Activated CD8-positive, alpha-beta memory T cell treated with anti-CD3 and anti-CD28 coated beads, Interleukin-2, amount 50 U/mL, for 1 hour (primary cell): ENCODE results near the gene PPP3R1.

Experiments
- DNase-seq: peaks from one replicate; pipeline ENCODE4 v3.0.0-alpha.2; 2020; ENCODE audit errors: extremely low read depth

The PPP3R1 gene

DNA sequence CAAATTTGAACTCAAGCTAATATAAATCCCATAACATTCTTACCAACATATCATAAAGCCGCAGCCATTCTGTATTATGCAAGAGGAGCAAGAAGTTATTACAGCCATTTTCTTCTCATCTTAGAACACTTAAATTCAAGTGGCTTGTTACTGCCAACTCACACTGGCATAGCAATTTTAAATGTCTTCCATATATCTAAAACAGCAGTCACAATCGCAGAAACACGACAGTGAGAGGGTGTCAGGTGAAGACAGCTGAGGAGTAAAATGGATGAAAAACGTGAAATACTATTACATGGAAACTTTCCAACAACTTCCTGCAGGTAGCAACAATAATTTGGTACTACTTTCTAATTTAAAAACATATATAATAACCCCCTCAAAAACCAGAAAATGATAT is 17.9 kb downstream of the PPP3R1 start:
- DNase-seq: no peak

DNA sequence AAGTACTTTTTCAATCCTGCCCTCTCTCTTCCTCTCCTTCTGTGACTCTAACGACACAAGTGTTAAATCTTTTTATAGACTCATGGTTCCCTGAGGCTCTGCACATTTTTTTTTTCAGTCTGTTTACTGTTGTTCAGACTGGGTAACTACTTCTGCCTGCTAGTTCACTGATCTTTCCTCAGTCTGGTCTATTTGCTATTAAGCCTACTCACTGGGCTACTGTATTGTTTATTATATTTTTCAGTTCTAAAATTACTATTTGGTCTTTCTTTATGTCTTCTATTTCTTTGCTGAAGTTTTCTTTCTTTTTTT is 21.3 kb downstream of the PPP3R1 start:
- no peak for DNase-seq

- no peak for DNase-seq
Observed at GRCh38 chr2:68230241-68231060, 21.9 kb downstream of the PPP3R1 start.

DNA sequence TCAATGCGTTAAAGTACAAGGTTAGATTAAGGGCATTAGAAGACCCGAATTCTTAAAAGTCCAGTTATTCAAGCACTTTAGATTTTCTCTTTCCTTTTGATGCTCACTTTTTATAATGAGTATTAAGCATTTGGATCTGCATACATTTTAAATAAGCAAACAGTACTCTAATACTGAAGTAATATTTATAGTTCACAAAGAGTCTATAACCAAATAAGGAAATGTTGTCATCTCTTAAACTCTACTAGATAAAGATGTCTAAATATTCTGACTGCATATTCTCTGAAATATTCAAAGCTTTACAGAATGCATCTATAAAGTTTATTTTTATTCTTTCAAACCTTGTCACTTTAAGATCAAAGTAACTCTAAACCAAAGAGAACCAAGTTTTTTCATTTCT is 25.5 kb downstream of the PPP3R1 start:
- no peak for DNase-seq

DNA sequence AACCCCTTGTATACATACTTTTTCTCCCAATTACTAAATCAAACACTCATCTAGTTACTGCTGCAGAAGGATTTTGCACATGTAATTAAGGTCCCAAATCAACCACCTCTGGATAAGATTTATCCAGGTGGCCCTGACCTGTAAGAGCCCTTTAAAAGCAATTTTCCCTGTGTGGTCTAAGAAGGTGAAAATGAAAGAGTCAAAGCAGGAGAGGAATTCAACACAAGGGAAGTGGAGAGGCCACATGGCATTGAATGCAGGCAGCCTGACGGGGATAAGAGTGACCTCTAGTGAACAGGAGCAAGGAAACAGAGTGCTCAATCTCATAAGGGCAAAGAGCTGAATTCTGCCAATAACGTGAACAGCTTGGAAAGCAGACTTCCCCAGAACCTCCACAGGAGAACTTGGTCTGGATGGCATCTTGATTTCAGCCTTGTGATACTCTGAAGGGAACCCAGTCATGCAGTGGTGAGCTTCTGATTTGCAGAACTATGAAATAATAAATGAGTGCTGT is 27.2 kb downstream of the PPP3R1 start:
- DNase-seq: no peak

GRCh38 chr2:68223419-68223818 is 28.9 kb downstream of the PPP3R1 start:
- no peak for DNase-seq

DNA sequence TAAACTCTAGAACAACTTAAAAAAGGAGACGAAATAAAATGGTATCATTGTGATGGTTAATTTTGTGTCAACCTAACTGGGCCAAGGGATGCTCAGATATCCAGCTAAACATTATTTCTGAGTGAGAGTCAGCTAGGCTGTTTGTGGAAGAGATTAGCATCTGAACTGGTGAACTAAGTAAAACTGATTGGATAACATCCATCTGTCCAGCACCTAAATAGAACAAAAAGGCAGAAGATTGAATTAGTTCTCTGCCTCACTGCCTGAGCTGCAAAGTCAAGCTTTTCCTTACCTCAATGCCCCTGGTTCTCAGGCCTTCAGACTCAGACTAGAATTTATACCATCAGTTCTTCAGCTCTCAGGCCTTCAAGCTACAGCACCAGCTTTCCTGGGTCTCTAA is 30.0 kb downstream of the PPP3R1 start:
- DNase-seq: no peak

DNA sequence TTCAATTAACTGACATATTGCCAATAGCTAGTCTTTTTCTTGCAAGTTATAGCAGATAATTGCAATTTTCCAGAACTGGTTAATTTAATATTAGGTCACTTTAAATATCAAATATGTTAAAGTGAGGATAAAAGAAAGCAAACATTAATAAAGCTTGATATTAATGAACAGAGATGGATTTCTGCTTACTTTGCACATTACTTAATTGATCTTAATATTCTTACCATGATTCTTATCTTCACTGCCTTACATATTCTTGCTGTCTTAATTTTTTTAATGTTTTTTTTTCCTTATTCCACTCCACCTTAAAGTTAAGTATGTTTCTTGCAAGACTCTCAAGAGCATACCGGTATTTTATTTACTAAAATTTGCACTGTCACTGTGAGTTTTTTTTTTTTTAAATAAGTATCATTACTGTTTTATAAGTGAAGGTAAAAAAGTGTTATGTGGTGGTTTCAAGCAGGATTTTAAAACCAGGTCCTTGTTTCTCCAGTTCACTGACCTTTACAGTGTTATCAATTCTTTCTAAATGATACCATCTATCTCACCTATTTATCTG is 33.9 kb downstream of the PPP3R1 start:
- DNase-seq: no peak

- DNase-seq: no peak
Observed at GRCh38 chr2:68217729-68218128, 34.6 kb downstream of the PPP3R1 start.

DNA sequence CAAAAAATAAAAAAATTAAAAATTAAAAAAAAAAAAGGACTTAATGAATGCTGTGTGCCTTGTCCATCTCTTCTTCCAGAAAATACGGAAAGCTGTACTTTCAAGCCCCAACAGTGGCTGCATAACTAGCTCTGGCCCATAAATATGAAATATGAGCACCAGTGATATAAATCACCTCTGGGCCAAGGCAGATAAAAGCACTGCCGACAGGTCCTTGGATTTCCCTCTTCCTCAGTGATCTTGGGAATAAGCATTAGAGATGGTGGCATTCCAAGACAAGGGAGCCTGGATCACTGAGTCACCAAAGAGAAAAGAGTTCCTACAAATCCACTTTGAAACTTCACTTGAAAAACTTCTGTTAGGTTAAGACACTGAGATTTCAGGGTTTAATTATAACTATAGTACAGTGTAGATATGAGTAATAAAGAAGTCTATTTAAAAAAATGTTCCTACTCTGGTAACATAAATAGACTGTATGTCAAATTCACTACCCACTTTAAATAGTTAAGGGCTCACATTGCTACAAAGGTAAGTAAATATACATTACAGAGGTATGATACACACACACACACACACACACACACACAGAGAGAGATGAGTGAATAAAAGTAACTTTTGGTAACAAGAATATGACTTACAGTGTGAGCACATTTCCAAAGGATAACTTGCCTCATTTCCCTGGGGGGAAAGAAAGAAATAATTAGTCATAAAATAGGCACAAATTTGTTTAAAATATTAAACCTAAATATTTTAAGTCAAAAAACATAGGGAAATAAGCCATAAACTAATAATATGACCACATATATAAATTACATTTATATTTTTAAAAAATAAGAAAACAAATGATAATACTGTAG is 35.6 kb downstream of the PPP3R1 start:
- no peak for DNase-seq

DNA sequence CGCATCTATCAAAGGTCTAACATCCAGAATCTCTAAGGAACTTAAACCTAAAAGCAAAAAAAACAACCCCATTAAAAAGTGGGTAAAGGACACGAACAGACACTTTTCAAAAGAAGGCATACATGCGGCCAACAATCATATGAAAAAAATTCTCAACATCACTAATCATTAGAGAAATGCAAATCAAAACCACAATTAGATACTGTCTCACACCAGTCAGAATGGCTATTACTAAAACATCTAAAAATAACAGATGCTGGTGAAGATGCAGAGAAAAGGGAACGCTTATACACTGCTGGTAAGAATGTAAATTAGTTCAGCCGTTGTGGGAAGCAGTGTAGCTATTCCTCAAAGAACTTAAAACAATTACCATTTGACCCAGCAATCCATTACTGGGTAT is 38.0 kb downstream of the PPP3R1 start:
- no peak for DNase-seq

- DNase-seq: no peak
Observed at GRCh38 chr2:68206793-68207192, 45.5 kb downstream of the PPP3R1 start.

DNA sequence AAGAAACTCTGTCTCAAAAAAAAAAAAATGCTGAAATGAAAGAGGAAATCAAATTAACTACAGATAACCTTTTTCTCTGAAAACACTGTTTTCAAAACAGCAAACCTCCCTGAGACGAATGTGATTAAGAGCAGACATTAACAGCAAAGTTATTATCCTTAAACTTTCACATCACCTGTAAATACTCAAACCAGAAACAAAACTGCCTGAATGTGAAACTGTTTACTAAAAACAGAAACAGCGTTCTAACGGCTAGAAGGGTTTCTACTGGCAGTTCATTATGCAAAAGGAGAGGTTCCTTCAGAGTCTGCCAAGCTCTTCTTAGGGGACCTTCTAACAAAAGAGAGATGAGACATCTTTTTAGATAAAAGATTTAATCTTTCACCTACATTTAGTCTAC is 48.7 kb downstream of the PPP3R1 start:
- DNase-seq: no peak

GRCh38 chr2:68200157-68200787 is 52.1 kb downstream of the PPP3R1 start:
- no peak for DNase-seq

GRCh38 chr2:68196120-68196716 is 56.1 kb downstream of the PPP3R1 start:
- no peak for DNase-seq

DNA sequence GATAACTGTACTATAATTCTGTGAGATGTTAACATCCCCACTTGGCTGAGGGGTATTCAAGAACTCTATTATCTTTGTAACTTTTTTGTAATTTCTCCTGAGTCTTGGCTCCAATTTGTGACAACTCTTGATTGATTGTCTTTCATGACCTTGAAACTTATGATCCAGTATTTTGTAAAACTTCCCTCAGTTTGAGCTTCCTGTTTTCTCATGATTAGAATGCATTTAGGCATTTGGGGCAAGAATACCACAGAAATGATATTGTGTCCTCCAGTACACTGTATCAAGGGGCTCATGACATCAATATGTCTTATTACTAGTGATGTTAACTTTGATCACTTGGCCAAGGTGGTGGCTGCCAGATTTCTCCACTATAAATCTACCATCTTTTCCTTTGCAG is 57.2 kb downstream of the PPP3R1 start:
- DNase-seq: no peak

GRCh38 chr2:68193787-68194372 is 58.5 kb downstream of the PPP3R1 start:
- no peak for DNase-seq

DNA sequence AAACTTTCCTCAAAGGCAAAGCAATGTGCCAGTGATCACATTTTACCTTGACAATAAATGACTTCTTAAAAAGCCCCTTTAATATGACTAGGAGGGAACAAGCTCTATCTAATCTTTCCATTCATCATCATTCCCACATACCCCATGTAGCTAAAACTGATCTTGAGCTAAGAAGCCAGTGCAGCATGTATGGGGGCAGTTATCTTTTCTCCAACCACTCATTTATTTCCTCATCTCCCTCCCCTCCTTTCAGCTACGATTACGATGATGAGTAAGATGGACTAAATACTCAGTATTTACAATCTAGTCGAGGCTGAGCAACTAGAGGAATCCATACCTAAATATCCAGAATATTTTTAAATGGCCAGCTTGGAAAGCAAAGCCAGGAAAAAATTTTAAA is 59.2 kb downstream of the PPP3R1 start:
- no peak for DNase-seq

- DNase-seq: no peak
Observed at GRCh38 chr2:68190991-68191731, 61.2 kb downstream of the PPP3R1 start.

GRCh38 chr2:68189991-68190784 is 62.1 kb downstream of the PPP3R1 start:
- no peak for DNase-seq
